NOMO-1 treated with dmso at 0.1 percent for 144 hours (cell line): ENCODE data around the gene FZD2.
"Not testable (repeated sequence)": the region's sequence is repeated elsewhere in the genome, so short reads cannot be mapped to it uniquely, and the experiment has no call there.

ENCODE experiments used
- DNase-seq: peaks from one replicate; lab custom pipeline; 2025; ENCODE audit not compliant: unreplicated experiment; lab: John Stamatoyannopoulos, UW

FZD2 gene

GRCh38 chr17:44572801-44573200 lies 15.5 kb downstream of the FZD2 start:
- no peak for DNase-seq

GRCh38 chr17:44575403-44575802 lies 18.1 kb downstream of the FZD2 start:
- no peak for DNase-seq

GRCh38 chr17:44578947-44579346 lies 21.7 kb downstream of the FZD2 start:
- DNase-seq: no peak

- DNase-seq: no peak
Observed at GRCh38 chr17:44581868-44582267, 24.6 kb downstream of the FZD2 start.

GRCh38 chr17:44584443-44584842 lies 27.2 kb downstream of the FZD2 start:
- no peak for DNase-seq

- DNase-seq: no peak
Observed at GRCh38 chr17:44585315-44585714, 28.0 kb downstream of the FZD2 start.

- DNase-seq: no peak
Observed at GRCh38 chr17:44587339-44587738, 30.1 kb downstream of the FZD2 start.

- DNase-seq: no peak
Observed at GRCh38 chr17:44589316-44590071, 32.2 kb downstream of the FZD2 start.

- not testable (repeated sequence) for DNase-seq
Observed at GRCh38 chr17:44590072-44590462, 32.8 kb downstream of the FZD2 start.

- not testable (repeated sequence) for DNase-seq
Observed at GRCh38 chr17:44590762-44591161, 33.5 kb downstream of the FZD2 start.

GRCh38 chr17:44591206-44591605 lies 33.9 kb downstream of the FZD2 start:
- no peak for DNase-seq

- DNase-seq: no peak
Observed at GRCh38 chr17:44593156-44593555, 35.9 kb downstream of the FZD2 start.

GRCh38 chr17:44595216-44595775 lies 38.0 kb downstream of the FZD2 start:
- DNase-seq: no peak

GRCh38 chr17:44598329-44598728 lies 41.0 kb downstream of the FZD2 start:
- no peak for DNase-seq

GRCh38 chr17:44598932-44599297 lies 41.6 kb downstream of the FZD2 start:
- DNase-seq: no peak

- DNase-seq: no peak
Observed at GRCh38 chr17:44599298-44600175, 42.3 kb downstream of the FZD2 start.

GRCh38 chr17:44601539-44601938 lies 44.3 kb downstream of the FZD2 start:
- DNase-seq: no peak

GRCh38 chr17:44601973-44602372 lies 44.7 kb downstream of the FZD2 start:
- no peak for DNase-seq

- no peak for DNase-seq
Observed at GRCh38 chr17:44602390-44602789, 45.1 kb downstream of the FZD2 start.

GRCh38 chr17:44602970-44603369 lies 45.7 kb downstream of the FZD2 start:
- DNase-seq: no peak

GRCh38 chr17:44604116-44604761 lies 47.0 kb downstream of the FZD2 start:
- DNase-seq: no peak
